GM19023 (cell line): ENCODE measurements around the gene PSMD8.
"Not testable (repeated sequence)": the region's sequence is repeated elsewhere in the genome, so short reads cannot be mapped to it uniquely, and the experiment has no call there.

Experiments used
- ATAC-seq: cut with Tn5 transposase; IDR thresholded peaks from one replicate; pipeline ENCODE4 v1.9.1; 2021; ENCODE audit warnings: mild to moderate bottlenecking, moderate library complexity; ENCODE audit not compliant: unreplicated experiment

The PSMD8 gene

GRCh38 chr19:38409631-38410133 is 35.3 kb downstream of the PSMD8 start:
- ATAC-seq = no peak

DNA sequence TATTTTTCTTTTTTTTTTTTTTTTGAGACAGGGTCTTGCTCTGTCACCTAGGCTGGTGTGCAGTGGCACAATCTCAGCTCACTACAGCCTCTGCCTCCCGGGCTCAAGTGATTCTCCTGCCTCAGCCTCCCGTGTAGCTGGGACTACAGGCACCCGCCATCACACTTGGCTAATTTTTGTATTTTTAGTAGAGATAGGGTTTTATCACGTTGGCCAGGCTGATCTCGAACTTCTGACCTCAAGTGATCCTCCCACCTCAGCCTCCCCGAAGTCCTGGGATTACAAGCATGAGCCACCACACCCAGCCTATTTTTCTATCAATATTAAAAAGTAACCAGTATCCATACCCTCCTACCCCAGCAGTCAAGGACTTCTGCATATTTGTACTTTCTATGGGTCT is 36.0 kb downstream of the PSMD8 start:
- ATAC-seq = not testable (repeated sequence)

DNA sequence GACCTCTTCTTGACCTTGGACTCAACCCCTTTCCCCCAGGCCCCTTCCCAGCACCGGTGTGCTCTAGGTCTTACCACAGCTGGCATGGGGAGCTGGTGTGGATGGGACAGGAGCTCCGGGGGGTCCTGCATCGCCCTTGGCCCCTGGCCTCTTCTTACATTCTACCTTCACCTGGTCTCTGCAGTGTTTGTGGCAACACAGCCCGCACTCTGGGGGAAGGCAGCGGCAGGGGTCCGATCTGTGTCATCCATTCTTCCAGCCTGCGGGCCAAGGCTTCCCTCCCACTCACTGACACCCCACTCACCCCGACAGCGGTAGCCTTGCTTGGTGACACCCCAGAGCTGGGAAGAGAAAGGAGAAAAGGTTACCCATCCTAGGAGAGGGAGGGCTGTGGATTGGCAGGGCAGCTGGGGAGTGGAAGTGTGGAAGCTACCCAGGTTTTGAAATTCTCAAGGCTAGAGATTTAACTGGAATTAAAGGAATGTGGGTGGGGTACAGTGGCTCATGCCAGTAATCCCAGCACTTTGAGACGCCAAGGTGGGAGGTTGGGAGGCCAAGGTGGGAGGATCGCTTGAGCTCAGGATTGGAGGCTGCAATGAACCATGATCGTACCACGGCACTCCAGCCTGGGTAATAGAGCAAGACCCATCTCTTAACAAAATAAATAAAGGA is 36.8 kb downstream of the PSMD8 start:
- no peak for ATAC-seq

GRCh38 chr19:38411898-38412297 is 37.5 kb downstream of the PSMD8 start:
- not testable (repeated sequence) for ATAC-seq

GRCh38 chr19:38412491-38412890 is 38.1 kb downstream of the PSMD8 start:
- ATAC-seq = no peak

DNA sequence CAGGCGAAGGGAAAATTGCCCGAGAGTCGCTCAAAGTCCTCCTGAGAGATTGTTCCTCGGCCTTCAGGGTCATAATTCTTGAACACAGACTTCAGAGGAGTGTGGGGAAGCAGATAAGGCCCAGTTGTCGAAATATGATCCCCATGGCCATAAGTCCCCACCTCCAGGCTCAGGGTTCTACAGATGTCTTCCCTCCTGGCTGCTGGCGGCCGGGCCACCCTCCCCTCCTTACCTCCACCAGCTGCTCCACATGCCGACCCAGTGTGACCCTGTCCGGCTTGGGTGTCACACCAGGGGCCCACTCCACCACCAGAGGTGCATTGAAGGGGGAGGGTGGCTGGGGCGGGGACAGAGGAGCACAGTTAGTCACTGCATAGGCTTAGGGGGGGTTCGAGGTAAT is 38.6 kb downstream of the PSMD8 start:
- no peak for ATAC-seq

- no peak for ATAC-seq
These were observed 39.0 kb downstream of the PSMD8 start for GRCh38 chr19:38413416-38413815.

GRCh38 chr19:38417146-38417543 is 42.8 kb downstream of the PSMD8 start:
- ATAC-seq = no peak

DNA sequence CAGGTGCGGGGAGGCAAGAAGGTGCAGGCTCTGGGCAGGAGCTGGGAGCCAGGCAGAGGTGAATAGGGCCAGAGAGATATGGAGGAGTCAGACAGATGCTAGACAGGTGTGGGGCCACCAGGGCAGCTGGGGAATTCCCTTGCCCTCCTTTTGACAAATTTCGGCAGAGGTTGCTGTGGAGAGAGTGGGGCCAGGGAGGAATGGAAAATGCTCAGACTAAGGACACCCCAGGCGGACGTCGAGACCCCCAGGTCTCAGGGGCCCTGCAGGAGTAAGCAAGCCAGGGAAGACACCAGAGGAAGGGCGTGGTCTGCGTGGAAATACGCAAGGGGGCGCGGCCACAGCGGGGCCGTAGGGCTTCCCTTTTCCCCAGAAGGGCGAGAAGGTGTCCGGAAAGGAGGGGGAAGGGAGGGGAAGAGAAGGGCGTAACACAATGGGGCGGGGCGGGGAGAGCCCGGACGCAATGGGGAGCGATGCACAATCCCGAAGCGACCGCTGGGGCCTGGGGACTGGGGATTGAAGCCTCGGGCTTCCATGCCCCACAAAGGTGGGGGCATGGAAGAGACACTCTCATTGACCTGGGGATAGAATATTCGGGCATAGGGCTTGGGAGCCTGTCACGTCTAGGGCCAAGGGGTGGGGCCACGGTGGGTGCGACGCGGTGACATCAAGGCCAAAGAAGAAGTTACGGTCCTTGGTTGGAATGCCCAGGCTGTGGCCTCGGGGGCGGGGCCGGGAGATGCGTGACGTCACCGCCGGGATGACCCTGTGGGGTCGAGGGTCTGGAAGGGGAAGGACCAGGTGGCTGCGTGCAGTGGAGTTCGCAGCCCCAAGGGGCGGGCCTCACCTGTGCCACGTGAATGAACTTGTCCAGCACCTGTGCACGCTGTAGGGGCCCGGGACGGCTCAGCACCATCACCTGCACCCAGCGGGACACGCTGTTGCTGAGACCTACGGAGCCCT is 43.5 kb downstream of the PSMD8 start:
- ATAC-seq = no peak

GRCh38 chr19:38420935-38421334 is 46.6 kb downstream of the PSMD8 start:
- ATAC-seq = no peak

GRCh38 chr19:38421856-38422255 is 47.5 kb downstream of the PSMD8 start:
- ATAC-seq = no peak

DNA sequence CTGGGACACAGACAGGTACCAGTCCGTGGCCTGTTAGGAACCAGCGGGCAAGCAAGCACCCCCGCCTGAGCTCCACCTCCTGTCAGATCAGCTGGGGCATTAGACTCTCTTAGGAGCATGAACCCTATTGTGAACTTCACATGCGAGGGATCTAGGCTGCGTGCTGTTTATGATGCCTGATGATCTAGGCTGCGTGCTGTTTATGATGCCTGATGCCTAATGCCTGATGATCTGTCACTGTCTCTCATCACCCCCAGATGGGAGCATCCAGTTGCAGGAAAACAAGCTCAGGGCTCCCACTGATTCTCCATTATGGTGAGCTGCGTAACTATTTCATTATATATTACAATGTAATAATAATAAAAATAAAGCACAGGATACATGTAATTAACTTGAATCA is 48.1 kb downstream of the PSMD8 start:
- ATAC-seq = no peak

GRCh38 chr19:38424272-38424671 is 49.9 kb downstream of the PSMD8 start:
- no peak for ATAC-seq

- no peak for ATAC-seq
These were observed 50.9 kb downstream of the PSMD8 start for GRCh38 chr19:38425222-38425809.

DNA sequence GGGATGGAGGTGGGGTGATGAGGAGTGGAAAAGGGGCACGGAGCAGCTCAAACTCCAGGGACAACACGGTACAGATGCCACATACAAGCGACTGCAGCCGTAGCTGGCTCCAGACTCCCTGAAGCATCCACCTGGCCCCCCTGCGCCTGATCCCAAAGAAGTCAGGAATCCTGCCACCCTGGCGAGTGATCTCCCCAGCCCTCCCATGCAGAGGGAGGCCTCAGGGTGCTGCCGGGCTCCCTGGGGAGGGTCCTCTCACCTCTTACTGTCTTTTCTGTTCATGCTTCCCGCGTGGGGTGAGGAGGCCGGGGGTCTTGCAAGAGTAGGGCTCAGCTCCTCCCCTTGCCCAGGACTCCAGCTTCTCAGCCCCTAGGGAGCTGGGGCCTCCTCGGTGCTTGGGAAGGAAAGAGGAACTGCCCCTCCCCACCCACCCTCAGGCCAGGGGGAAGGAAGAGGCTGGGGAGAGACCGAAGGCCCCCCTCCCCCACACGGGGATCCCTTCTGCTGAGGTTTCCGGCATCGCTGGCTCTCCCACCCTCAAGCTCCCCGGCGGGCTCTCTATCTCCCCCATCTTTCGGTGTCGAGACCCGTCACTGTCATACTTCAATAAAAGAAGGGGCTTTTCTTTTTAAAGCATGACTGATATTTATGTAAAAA is 51.6 kb downstream of the PSMD8 start, which contains the start of gene RASGRP4:
Gene RASGRP4, minus strand, starts transcription at position 410 of the 657 bp plus-strand sequence. Its CDS starts 128 bp downstream, at position 282.
- no peak for ATAC-seq

DNA sequence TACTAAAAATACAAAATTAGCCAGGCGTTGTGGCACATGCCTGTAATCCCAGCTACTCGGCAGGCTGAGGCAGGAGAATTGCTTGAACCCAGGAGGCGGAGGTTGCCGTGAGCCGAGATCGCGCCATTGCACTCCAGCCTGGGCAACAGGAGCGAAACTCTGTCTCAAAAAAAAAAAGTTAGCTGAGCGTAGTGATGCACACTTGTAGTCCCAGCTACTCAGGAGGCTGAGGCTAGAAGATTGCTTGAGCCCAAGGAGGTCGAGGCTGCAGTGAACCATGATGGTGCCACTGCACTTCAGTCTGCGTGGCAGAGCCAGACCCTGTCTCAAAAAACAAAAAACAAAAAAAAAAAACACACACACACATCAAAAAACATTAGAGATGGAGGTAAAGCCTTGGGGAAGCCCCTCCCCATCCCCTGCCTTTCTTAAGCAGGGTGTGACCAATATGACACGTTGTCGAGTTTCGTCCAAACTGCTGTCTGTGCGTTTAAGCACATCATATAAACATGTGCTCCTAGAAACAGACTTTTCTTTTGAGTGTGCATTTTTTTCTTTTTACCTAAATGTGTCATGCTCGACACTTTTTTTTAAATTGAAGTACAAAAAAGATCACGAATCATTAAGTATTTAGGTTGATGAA is 52.8 kb downstream of the PSMD8 start:
- not testable (repeated sequence) for ATAC-seq

- ATAC-seq = no peak
These were observed 54.9 kb downstream of the PSMD8 start for GRCh38 chr19:38429055-38429810.

DNA sequence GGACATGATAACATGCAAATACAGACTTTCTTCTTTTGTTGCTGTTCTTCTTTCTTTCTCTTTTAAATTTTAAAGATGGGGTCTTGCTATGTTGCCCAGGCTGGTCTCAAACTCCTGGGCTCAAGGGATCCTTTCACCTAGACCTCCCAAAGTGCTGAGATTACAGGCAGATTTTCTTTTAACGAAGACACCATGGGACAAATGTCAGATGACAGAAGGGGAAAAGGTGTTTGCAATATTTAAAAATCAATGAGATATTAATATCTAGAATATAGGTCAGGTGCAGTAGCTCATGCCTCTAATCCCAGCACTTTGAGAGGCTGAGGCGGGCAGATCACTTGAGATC is 55.4 kb downstream of the PSMD8 start:
- no peak for ATAC-seq

GRCh38 chr19:38430931-38431330 is 56.6 kb downstream of the PSMD8 start:
- ATAC-seq = no peak

DNA sequence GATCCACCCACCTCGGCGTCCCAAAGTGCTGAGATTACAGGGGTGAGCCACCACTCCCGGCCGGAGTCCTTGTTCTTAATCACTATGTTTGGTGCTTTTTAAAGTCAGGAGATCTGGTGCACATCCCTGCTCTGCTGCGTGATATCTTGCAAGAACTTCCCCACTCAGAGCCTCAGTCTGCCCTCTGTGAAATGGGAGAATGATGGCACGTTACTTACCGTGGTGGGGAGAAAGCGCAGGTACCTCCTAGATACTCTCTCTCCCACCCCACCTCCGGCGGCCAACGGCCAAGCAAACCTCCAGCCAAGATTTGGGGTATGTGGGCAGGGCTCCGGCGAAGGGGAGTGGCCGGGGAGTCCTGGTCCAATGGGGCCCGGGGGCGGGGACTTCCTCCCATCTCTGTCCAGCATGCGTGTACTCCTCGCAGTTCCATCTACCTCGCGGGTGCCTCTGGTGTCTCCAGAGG is 58.9 kb downstream of the PSMD8 start, which contains the start of gene RYR1:
Gene RYR1, plus strand, starts transcription at position 424 of the 466 bp plus-strand sequence. CDS start 139 bp downstream, outside the sequence.
- ATAC-seq = no peak
